Endodermal cell (in vitro differentiated cells): ENCODE results near the gene PRXL2B. TPM values are rescaled to one million over a fixed set of nuclear protein-coding genes. Genes with fewer than 3 reads are reported as not detected.

Experiments
- DNase-seq: peaks from one replicate; pipeline ENCODE4 v3.0.0-alpha.2; 2017
- H3K27ac ChIP-seq: 2 replicates; pipeline ENCODE4 v1.5.1; 2013; ENCODE audit warnings: mild to moderate bottlenecking, low read depth, low read length, moderate library complexity
- H3K27me3 ChIP-seq: 2 replicates; pipeline ENCODE4 v1.6.1; 2013; ENCODE audit warnings: mild to moderate bottlenecking, low read length, moderate library complexity; ENCODE audit not compliant: insufficient read depth, control insufficient read depth, poor library complexity, severe bottlenecking
- H3K36me3 ChIP-seq: 2 replicates; pipeline ENCODE4 v1.7.0; 2013; ENCODE audit warnings: mild to moderate bottlenecking, low read length, moderate library complexity; ENCODE audit not compliant: control insufficient read depth, insufficient read depth
- H3K4me1 ChIP-seq: one replicate; pipeline ENCODE4 v1.7.0; 2013; ENCODE audit warnings: low read length; ENCODE audit not compliant: control insufficient read depth, insufficient read depth
- H3K4me3 ChIP-seq: 2 replicates; pipeline ENCODE4 v1.5.1; 2013; ENCODE audit warnings: mild to moderate bottlenecking, low read length, moderate library complexity
- H3K9ac ChIP-seq: 2 replicates; pipeline ENCODE4 v1.6.1; 2013; ENCODE audit warnings: mild to moderate bottlenecking, low read length, moderate library complexity; ENCODE audit not compliant: poor library complexity, severe bottlenecking; ENCODE audit errors: extremely low read depth
- H3K9me3 ChIP-seq: 2 replicates; pipeline ENCODE4 v1.6.1; 2013; ENCODE audit warnings: mild to moderate bottlenecking, low read length, moderate library complexity; ENCODE audit not compliant: control insufficient read depth
- H3K27ac Mint-ChIP-seq: 2 replicates; pipeline ENCODE4 v1.8.0; 2020; ENCODE audit warnings: mixed read lengths
- H3K27me3 Mint-ChIP-seq: 2 replicates; pipeline ENCODE4 v1.8.0; 2021; ENCODE audit warnings: mild to moderate bottlenecking, mixed read lengths; ENCODE audit not compliant: insufficient read depth
- H3K36me3 Mint-ChIP-seq: 2 replicates; pipeline ENCODE4 v1.8.0; 2020; ENCODE audit warnings: low read depth, mixed read lengths
- H3K4me1 Mint-ChIP-seq: 2 replicates; pipeline ENCODE4 v1.8.0; 2020; ENCODE audit warnings: mixed read lengths
- H3K4me3 Mint-ChIP-seq: 2 replicates; pipeline ENCODE4 v1.8.0; 2020; ENCODE audit warnings: mild to moderate bottlenecking, moderate library complexity, mixed read lengths
- H3K9me3 Mint-ChIP-seq: 2 replicates; pipeline ENCODE4 v1.8.0; 2020; ENCODE audit warnings: mild to moderate bottlenecking, mixed read lengths
- CTCF ChIP-seq: fragments of 200-600 bp; sonication (generic); conservative IDR thresholded peaks from 2 replicates; pipeline ENCODE4 v1.5.0; 2021; ENCODE audit warnings: antibody characterized with exemption, mild to moderate bottlenecking
- WGBS, 2 experiments: methylation state at CpG; one replicate each; pipeline versions ENCODE4 v1.1.5 to v1.1.7; 2013; ENCODE audit warnings: missing lambda C conversion rate in 2 of 2, mixed read lengths in 1 of 2; ENCODE audit not compliant: insufficient coverage in 1 of 2, insufficient read length in 1 of 2; 5-methylcytosine and 5-hydroxymethylcytosine counted together
- total RNA-seq, 2 donors: library from RNA; stranded (reverse); fragmentation: NEBNext Ultra II Directional in 1 of 2; extraction: Animal tissue kit (Norgen Biotek cat#: 25700) in 1 of 2; gene quantifications; 2 replicates in 1 of 2; 3 replicates in 1 of 2; pipeline ENCODE4 v1.2.1, GENCODE V29; 2021

The PRXL2B gene
- total RNA-seq, 2 donors from 2014 or later = 33.4 to 34.4 TPM

- 91 to 93% methylated on average over 7 to 8 of the region's 8 CpGs for WGBS, 2 experiments
- Histone ChIP-seq H3K4me3 (no peak overlapping the region), H3K27me3 (peaks cover 49% of the 10 kb centered on the region), H3K36me3 (no peaks in the 10 kb centered on the region), H3K9ac (no peak overlapping the region), H3K9me3 (no peaks in the 10 kb centered on the region), H3K4me1 (peaks cover 3% of the 10 kb centered on the region), H3K27ac (no peak overlapping the region)
- Mint-ChIP-seq H3K27me3 (peaks cover 55% of the 10 kb centered on the region), H3K4me1 (peaks cover 6% of the 10 kb centered on the region), H3K27ac (no peak overlapping the region), H3K4me3 (no peak overlapping the region), H3K36me3 (no peaks in the 10 kb centered on the region), H3K9me3 (no peaks in the 10 kb centered on the region)
- TF ChIP-seq CTCF = no peak
- no peak for DNase-seq
Measured at GRCh38 chr1:2538872-2539271, 47.7 kb upstream of the PRXL2B start.

GRCh38 chr1:2539312-2539907 is 47.2 kb upstream of the PRXL2B start:
- H3K9ac ChIP-seq = no peak overlapping the region
- no peaks in the 10 kb centered on the region for H3K9me3 ChIP-seq
- H3K27ac Mint-ChIP-seq = no peak overlapping the region
- H3K36me3 ChIP-seq = no peaks in the 10 kb centered on the region
- H3K27me3 Mint-ChIP-seq = peaks cover 51% of the 10 kb centered on the region
- peak; percentile 93 for DNase-seq
- H3K4me3 ChIP-seq = no peak overlapping the region
- H3K27ac ChIP-seq = no peak overlapping the region
- peaks cover 3% of the 10 kb centered on the region for H3K4me1 ChIP-seq
- H3K36me3 Mint-ChIP-seq = no peaks in the 10 kb centered on the region
- no peaks in the 10 kb centered on the region for H3K9me3 Mint-ChIP-seq
- peaks cover 43% of the 10 kb centered on the region for H3K27me3 ChIP-seq
- peak; percentile 79 for TF ChIP-seq CTCF
- no peak overlapping the region for H3K4me3 Mint-ChIP-seq
- H3K4me1 Mint-ChIP-seq = peaks cover 6% of the 10 kb centered on the region
- WGBS, 2 experiments = 71 to 95% methylated on average over 3 to 12 of the region's 12 CpGs

GRCh38 chr1:2540816-2541492 is 45.6 kb upstream of the PRXL2B start:
- Mint-ChIP-seq H3K27ac (no peak overlapping the region), H3K9me3 (no peaks in the 10 kb centered on the region), H3K27me3 (peaks cover 39% of the 10 kb centered on the region), H3K4me1 (no peaks in the 10 kb centered on the region), H3K36me3 (no peaks in the 10 kb centered on the region), H3K4me3 (no peak overlapping the region)
- H3K9ac ChIP-seq = no peak overlapping the region
- no peaks in the 10 kb centered on the region for H3K4me1 ChIP-seq
- no peak for TF ChIP-seq CTCF
- H3K4me3 ChIP-seq = no peak overlapping the region
- peak; percentile 70 for DNase-seq
- 17 to 27% methylated on average over 7 to 39 of the region's 39 CpGs for WGBS, 2 experiments
- H3K36me3 ChIP-seq = no peaks in the 10 kb centered on the region
- peak overlapping the region; percentile 64 for H3K27ac ChIP-seq
- H3K27me3 ChIP-seq = peaks cover 28% of the 10 kb centered on the region
- H3K9me3 ChIP-seq = no peaks in the 10 kb centered on the region
